T-helper 2 cell treated with Interferon-gamma antibody and Interleukin-4, amounts not matched to agents 5 μg/mL and 100 μg/mL, for 36 hours (primary cell): ENCODE data around the gene CFHR5.

Experiments
- DNase-seq: peaks from one replicate; pipeline ENCODE4 v3.0.0; 2021; ENCODE audit warnings: low spot score
- H3K27ac Mint-ChIP-seq: one replicate; pipeline ENCODE4 v1.8.0; 2021; ENCODE audit warnings: mild to moderate bottlenecking, mixed read lengths
- H3K27me3 Mint-ChIP-seq: one replicate; pipeline ENCODE4 v1.8.0; 2021; ENCODE audit warnings: low read depth, mixed read lengths
- H3K36me3 Mint-ChIP-seq: one replicate; pipeline ENCODE4 v1.8.0; 2021; ENCODE audit warnings: low read depth, mixed read lengths
- H3K4me1 Mint-ChIP-seq: one replicate; pipeline ENCODE4 v1.8.0; 2021; ENCODE audit warnings: low read depth, mixed read lengths
- H3K4me3 Mint-ChIP-seq: one replicate; pipeline ENCODE4 v1.8.0; 2022; ENCODE audit warnings: mild to moderate bottlenecking, moderate library complexity, mixed read lengths
- H3K9me3 Mint-ChIP-seq: one replicate; pipeline ENCODE4 v1.8.0; 2021; ENCODE audit warnings: mixed read lengths

Gene CFHR5

DNA sequence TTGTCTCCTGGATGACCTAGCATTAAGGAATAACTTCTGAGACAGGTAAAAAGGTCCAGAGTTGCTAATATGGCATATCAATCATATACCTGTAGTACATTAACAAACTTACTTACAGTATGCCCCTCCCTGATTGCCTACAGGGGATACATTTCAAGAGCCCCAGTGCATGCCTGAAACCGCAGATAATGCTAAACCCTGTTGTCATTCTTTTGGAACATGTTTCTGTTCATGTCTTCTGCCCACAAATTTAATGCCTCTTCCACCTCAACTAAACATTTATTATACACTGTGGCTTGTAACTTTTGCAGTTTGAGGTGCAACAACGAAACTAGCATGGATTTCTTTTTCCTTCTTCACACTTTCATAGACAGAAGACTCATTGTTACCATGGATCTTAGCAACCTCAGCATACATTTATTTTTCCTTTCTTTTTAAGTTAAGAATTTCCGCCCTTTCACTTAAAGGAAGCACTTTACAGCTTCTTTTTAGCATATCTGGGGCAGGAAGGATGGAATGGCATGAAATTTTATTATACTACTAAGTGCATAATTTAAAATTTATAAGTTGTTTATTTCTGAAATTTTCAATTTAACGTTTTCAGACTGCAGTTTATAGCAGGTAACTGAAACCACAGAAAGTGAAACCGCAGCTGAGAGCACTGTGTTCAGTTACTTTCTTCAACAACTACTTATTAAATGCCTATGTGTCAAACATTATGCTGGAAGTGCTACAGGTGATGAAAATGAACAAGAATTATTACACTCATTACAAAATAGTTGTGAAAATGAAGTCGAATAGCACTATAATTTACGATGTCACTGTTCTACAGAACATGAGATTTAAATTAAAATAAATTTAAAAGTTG lies 64.4 kb downstream of the CFHR5 start:
- DNase-seq: no peak
- H3K4me1 Mint-ChIP-seq: peaks cover 4% of the 10 kb centered on the region
- peaks cover 8% of the 10 kb centered on the region for H3K27me3 Mint-ChIP-seq
- no peak overlapping the region for H3K4me3 Mint-ChIP-seq
- H3K27ac Mint-ChIP-seq: no peak overlapping the region
- H3K9me3 Mint-ChIP-seq: no peaks in the 10 kb centered on the region
- no peaks in the 10 kb centered on the region for H3K36me3 Mint-ChIP-seq

DNA sequence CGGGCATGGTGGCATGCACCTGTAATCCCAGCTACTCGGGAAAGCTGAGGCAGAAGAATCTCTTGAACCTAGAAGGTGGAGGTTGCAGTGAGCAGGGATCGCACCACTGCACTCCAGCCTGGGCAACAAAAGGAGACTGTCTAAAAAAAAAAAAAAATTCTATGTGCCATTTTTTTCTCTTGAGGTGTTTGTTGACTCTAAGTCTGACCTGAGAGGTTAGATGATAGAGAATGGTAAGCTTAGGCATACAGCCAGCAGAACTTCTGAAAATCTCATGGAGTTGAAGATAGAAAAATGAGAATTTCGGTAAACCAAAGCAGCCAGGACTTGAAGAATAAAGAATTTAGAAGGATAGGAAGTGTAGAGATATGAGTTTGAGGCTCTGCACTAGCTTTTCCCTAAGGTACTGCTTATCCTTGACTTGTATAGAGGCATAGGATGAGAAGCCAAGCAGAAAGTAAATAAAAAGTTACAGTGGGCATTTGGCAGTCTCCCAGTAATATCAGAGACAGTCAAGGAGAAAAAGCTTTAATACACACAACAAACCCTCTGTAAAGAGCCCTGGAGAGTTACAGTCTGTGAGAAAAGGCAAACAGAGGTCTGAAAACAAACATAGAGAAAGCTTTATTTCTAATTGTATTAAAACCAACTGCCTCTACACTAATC lies 65.5 kb downstream of the CFHR5 start:
- H3K27ac Mint-ChIP-seq: no peak overlapping the region
- H3K9me3 Mint-ChIP-seq: no peaks in the 10 kb centered on the region
- no peaks in the 10 kb centered on the region for H3K36me3 Mint-ChIP-seq
- peaks cover 8% of the 10 kb centered on the region for H3K27me3 Mint-ChIP-seq
- H3K4me3 Mint-ChIP-seq: no peak overlapping the region
- peaks cover 4% of the 10 kb centered on the region for H3K4me1 Mint-ChIP-seq
- no peak for DNase-seq

- Mint-ChIP-seq H3K27me3 (peaks cover 3% of the 10 kb centered on the region), H3K4me3 (no peak overlapping the region), H3K36me3 (no peaks in the 10 kb centered on the region), H3K9me3 (no peaks in the 10 kb centered on the region), H3K4me1 (no peaks in the 10 kb centered on the region), H3K27ac (no peak overlapping the region)
- DNase-seq: no peak
Measured at GRCh38 chr1:197049100-197049499, 71.7 kb downstream of the CFHR5 start.
